GM18951 (cell line): ENCODE data around the gene PSKH1.

Source experiments
- POLR2A ChIP-seq: IDR thresholded peaks from 4 replicates; pipeline ENCODE4 v1.6.1; 2011; ENCODE audit warnings: mild to moderate bottlenecking; ENCODE audit not compliant: insufficient read length, insufficient read depth; ENCODE audit errors: extremely low read depth
- in situ Hi-C: fragments of 300-500 bp; cut with MboI; formaldehyde crosslinking; loops from one replicate; pipeline ENCODE4 v1.12.0; 2022; ENCODE audit warnings: low sequenced_read_pairs, mixed read lengths, inconsistent platforms; ENCODE audit not compliant: unreplicated experiment

The PSKH1 gene

GRCh38 chr16:67949645-67950044, 56.6 kb downstream of the PSKH1 start:
- in situ Hi-C loops: no loop called here
- no peak for TF ChIP-seq POLR2A

- TF ChIP-seq POLR2A: no peak
Measured at GRCh38 chr16:67950335-67950843, 57.3 kb downstream of the PSKH1 start.

GRCh38 chr16:67951485-67951884, 58.4 kb downstream of the PSKH1 start:
- TF ChIP-seq POLR2A: no peak
- in situ Hi-C loops: no loop called here

More at GRCh38 chr16:67950335-67950843, 57.3 kb downstream of the PSKH1 start:
- in situ Hi-C loops: no loop called here

- no peak for TF ChIP-seq POLR2A
- in situ Hi-C loops: no loop called here
Measured at GRCh38 chr16:67953641-67954375, 60.8 kb downstream of the PSKH1 start.

GRCh38 chr16:67954421-67955196, 61.6 kb downstream of the PSKH1 start:
- no peak for TF ChIP-seq POLR2A
- in situ Hi-C loops: no loop called here

- no peak for TF ChIP-seq POLR2A
- in situ Hi-C loops: no loop called here
Measured at GRCh38 chr16:67957622-67958021, 64.6 kb downstream of the PSKH1 start.

- TF ChIP-seq POLR2A: no peak
- in situ Hi-C loops: no loop called here
Measured at GRCh38 chr16:67959536-67960329, 66.7 kb downstream of the PSKH1 start.

GRCh38 chr16:67961551-67961957, 68.5 kb downstream of the PSKH1 start:
- no peak for TF ChIP-seq POLR2A
- in situ Hi-C loops: no loop called here

GRCh38 chr16:67962135-67962534, 69.1 kb downstream of the PSKH1 start:
- in situ Hi-C loops: no loop called here
- no peak for TF ChIP-seq POLR2A

GRCh38 chr16:67963292-67963661, 70.2 kb downstream of the PSKH1 start:
- TF ChIP-seq POLR2A: no peak
- in situ Hi-C loops: no loop called here

GRCh38 chr16:67963662-67964321, 70.7 kb downstream of the PSKH1 start:
- in situ Hi-C loops: no loop called here
- TF ChIP-seq POLR2A: no peak

GRCh38 chr16:67964477-67965131, 71.5 kb downstream of the PSKH1 start:
- in situ Hi-C loops: no loop called here
- no peak for TF ChIP-seq POLR2A

- in situ Hi-C loops: no loop called here
- TF ChIP-seq POLR2A: no peak
Measured at GRCh38 chr16:67965668-67966548, 72.9 kb downstream of the PSKH1 start.
